Ishikawa (cell line): ENCODE results near the gene FIS1.

Experiments used
- CREB1 ChIP-seq: IDR thresholded peaks from 2 replicates; pipeline ENCODE4 v1.6.1; 2012; ENCODE audit warnings: low read depth
- REST ChIP-seq: IDR thresholded peaks from 2 replicates; pipeline ENCODE4 v1.6.1; 2012; ENCODE audit warnings: low read depth, mild to moderate bottlenecking
- USF1 ChIP-seq: IDR thresholded peaks from 2 replicates; pipeline ENCODE4 v1.6.1; 2012

DNA sequence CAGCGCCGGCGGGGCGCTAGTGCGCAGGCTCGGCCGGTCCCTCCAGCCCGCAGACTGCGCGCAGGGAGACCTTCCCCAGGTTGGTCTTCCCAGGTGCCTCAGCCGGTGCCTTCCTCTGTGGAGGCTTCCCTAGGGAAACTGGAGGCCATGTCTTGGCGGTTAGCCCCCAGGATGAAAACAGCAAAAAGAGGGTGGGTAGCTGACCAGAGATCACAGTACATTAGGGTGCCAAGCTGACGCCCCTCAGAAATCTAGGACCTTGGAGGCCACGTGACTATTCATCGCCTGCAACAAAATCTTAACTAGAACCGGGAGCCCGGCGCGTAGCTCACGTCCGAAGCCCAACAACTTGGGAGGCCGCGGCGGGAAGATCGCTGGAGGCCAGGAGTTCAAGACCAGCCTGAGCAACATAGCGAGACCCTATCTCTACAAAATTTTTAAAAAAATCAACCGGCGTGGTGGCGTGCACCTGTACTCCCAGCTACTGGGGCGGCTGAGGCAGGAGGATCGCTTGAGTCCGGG is 327 bp upstream of the FIS1 start:
- TF ChIP-seq REST (no peak), USF1 (peak; percentile 84), CREB1 (no peak)
